ENCODE data around the gene SGPP1.

SGPP1 gene

GRCh38 chr14:63689132-63689531, 38.7 kb downstream of the SGPP1 start:
- H3K4me3 ChIP-seq (ENCODE audit: low read length) = no peak overlapping the region
- DNase-seq (ENCODE audit: low read depth) = no peak
- no peak for TF ChIP-seq CTCF (conservative IDR thresholded peaks at IDR 0.05; ENCODE audit: low read depth, low read length)

- no peak for DNase-seq (ENCODE audit: low read depth)
- TF ChIP-seq CTCF (conservative IDR thresholded peaks at IDR 0.05; ENCODE audit: low read depth, low read length) = no peak
- H3K4me3 ChIP-seq (ENCODE audit: low read length) = no peak overlapping the region
Measured at GRCh38 chr14:63686926-63687325, 40.9 kb downstream of the SGPP1 start.

DNA sequence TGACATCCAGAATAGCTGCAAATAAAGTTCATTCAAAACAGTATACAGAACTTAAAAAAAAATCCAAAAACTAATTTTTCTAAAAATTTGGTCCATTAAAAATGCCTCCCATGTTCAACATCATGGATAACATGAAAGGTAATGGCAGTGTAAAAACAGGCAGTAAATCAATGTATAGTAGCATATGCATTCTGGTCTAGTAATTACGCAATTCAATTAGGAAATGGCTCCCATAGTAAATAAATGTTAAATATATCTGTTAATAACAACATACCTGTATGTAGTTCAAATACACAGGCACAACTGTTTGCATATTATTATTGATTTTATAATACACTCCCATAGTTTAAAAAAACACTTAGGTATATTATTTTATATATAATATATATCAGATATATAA, 42.5 kb downstream of the SGPP1 start:
- no peak for TF ChIP-seq CTCF (conservative IDR thresholded peaks at IDR 0.05; ENCODE audit: low read depth, low read length)

GRCh38 chr14:63682727-63683593, 44.9 kb downstream of the SGPP1 start:
- no peak overlapping the region for H3K4me3 ChIP-seq (ENCODE audit: low read length)
- DNase-seq (ENCODE audit: low read depth) = no peak
- no peak for TF ChIP-seq CTCF (conservative IDR thresholded peaks at IDR 0.05; ENCODE audit: low read depth, low read length)

More for the DNA sequence above, 42.5 kb downstream of the SGPP1 start:
- no peak for DNase-seq (ENCODE audit: low read depth)
- H3K4me3 ChIP-seq (ENCODE audit: low read length) = no peak overlapping the region

DNA sequence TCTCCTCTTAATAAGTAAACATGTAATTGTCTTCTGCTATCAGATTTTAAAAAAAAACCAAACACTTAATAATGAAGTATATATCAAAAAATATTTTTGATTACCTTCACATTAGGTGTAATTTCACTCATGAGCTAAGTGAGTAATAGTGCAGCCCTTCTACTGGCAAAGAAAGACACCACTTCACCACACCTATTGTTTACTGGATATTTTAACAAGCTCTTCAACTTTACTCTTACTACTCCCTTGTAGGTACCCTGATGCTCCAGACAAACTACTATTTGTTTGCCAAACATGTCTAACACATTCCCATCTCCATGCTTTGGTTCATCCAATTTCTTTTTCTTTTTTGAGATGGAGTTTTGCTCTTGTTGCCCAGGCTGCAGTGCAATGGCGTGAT, 49.3 kb downstream of the SGPP1 start:
- no peak overlapping the region for H3K4me3 ChIP-seq (ENCODE audit: low read length)

DNA sequence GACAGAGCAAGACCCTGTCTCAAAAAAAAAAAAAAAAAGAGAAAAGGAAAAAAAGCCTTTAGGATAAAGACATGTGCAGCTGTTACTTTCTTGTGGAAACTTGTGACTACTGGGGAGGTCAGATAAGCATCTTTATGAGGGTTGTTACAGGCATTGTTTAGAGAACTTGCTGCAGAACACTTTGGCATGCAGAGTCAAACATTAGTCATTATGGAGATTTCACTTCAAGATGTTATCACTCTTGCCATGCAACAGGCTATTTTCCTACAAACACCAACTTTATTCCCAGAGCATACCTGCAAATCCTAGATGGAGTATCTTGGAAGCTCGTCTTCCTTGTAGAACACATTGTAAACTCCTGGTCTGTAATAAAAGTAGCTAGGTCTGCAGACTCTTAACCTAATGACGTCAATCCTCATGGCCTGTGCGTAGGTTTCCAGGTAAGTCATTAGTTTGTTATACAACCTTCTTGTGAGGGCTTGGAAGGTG, 49.9 kb downstream of the SGPP1 start:
- DNase-seq (ENCODE audit: low read depth) = peak; percentile 50
- TF ChIP-seq CTCF (conservative IDR thresholded peaks at IDR 0.05; ENCODE audit: low read depth, low read length) = no peak
- no peak overlapping the region for H3K4me3 ChIP-seq (ENCODE audit: low read length)

More for the DNA sequence above, 49.3 kb downstream of the SGPP1 start:
- TF ChIP-seq CTCF (conservative IDR thresholded peaks at IDR 0.05; ENCODE audit: low read depth, low read length) = no peak
- DNase-seq (ENCODE audit: low read depth) = no peak

- no peak overlapping the region for H3K4me3 ChIP-seq (ENCODE audit: low read length)
- no peak for TF ChIP-seq CTCF (conservative IDR thresholded peaks at IDR 0.05; ENCODE audit: low read depth, low read length)
- DNase-seq (ENCODE audit: low read depth) = no peak
Measured at GRCh38 chr14:63676615-63677014, 51.2 kb downstream of the SGPP1 start.
